Camera-type eye (tissue), 1 donor: ENCODE data around the gene NFATC1. TPM values are rescaled to one million over a fixed set of nuclear protein-coding genes. Genes with fewer than 3 reads are reported as not detected.

ENCODE experiments used
- total RNA-seq: library from RNA; depleted of rRNA; stranded (reverse); fragments of >200 nt; gene quantifications from one replicate; pipeline ENCODE4 v1.2.3, GENCODE V29; 2014

NFATC1 gene
- total RNA-seq: 11.7 TPM

GRCh38 chr18:79395761-79396404 is at the start of gene NFATC1:
NFATC1 (plus strand) TSS chr18:79395930; CDS start chr18:79396225, 295 bp downstream.

